ENCODE data around the gene FIG4.

GRCh38 chr6:109834595-109835437 lies 143.7 kb downstream of the FIG4 start:
- no peak for TF ChIP-seq CTCF (conservative IDR thresholded peaks at IDR 0.05; ENCODE audit: low read depth, low read length)
- no peak for TF ChIP-seq EZH2 (IDR thresholded peaks at IDR 0.05; ENCODE audit: low read length, unreplicated experiment)

Data from PC-3 (cell line).